Activated CD8-positive, alpha-beta memory T cell treated with anti-CD3 and anti-CD28 coated beads, Interleukin-2, amount 10 ng/mL, durations not matched to agents 7 days and 5 days (primary cell): Measurements from ENCODE around the gene DNAL4. TPM values are rescaled to one million over a fixed set of nuclear protein-coding genes. Genes with fewer than 3 reads are reported as not detected.

ENCODE experiments used
- ATAC-seq: fragments of 150-1000 bp; cut with Tn5 transposase; one replicate; pipeline ENCODE4 v1.10.0; 2021; ENCODE audit warnings: moderate library complexity
- CTCF ChIA-PET: fragments of 350-600 bp; sonication (Branson Sonifier 250); formaldehyde crosslinking; loops from one replicate; lab custom pipeline; 2021; ENCODE audit warnings: antibody characterized with exemption; lab: Charles Lee
- DNase-seq: peaks from one replicate; pipeline ENCODE4 v3.0.0-alpha.2; 2020
- H3K27ac Mint-ChIP-seq: one replicate; pipeline ENCODE4 v1.8.0; 2021; ENCODE audit warnings: mild to moderate bottlenecking, mixed read lengths
- H3K27me3 Mint-ChIP-seq: one replicate; pipeline ENCODE4 v1.8.0; 2021; ENCODE audit warnings: mixed read lengths
- H3K36me3 Mint-ChIP-seq: one replicate; pipeline ENCODE4 v1.8.0; 2021; ENCODE audit warnings: mild to moderate bottlenecking, mixed read lengths
- H3K4me1 Mint-ChIP-seq: one replicate; pipeline ENCODE4 v1.8.0; 2021; ENCODE audit warnings: mixed read lengths
- H3K4me3 Mint-ChIP-seq: one replicate; pipeline ENCODE4 v1.8.0; 2021; ENCODE audit warnings: mild to moderate bottlenecking, moderate library complexity, mixed read lengths
- H3K9me3 Mint-ChIP-seq: one replicate; pipeline ENCODE4 v1.8.0; 2022; ENCODE audit warnings: low read depth, mixed read lengths
- total RNA-seq, 2 experiments: library from RNA; stranded (reverse); gene quantifications; one replicate each; pipeline ENCODE4 v1.2.3, GENCODE V29; 2021

The DNAL4 gene
- total RNA-seq, 2 experiments from 2014 or later = 8.2 to 8.9 TPM

- no peak for DNase-seq
- H3K4me1 Mint-ChIP-seq = peaks cover 31% of the 10 kb centered on the region
- CTCF ChIA-PET = interaction anchor here (1.3 to 2.4 kb wide), 3 partner anchors 11 to 30 kb away, joined by 3 to 10 read pairs (median 9); no protein-coding TSS in a partner anchor
- no peaks in the 10 kb centered on the region for H3K9me3 Mint-ChIP-seq
- H3K27ac Mint-ChIP-seq = peak overlapping the region; percentile 72
- H3K4me3 Mint-ChIP-seq = no peak overlapping the region
- ATAC-seq = no peak
- H3K27me3 Mint-ChIP-seq = no peaks in the 10 kb centered on the region
- peaks cover 55% of the 10 kb centered on the region for H3K36me3 Mint-ChIP-seq
Observed at GRCh38 chr22:38736257-38736570, 57.7 kb downstream of the DNAL4 start.

DNA sequence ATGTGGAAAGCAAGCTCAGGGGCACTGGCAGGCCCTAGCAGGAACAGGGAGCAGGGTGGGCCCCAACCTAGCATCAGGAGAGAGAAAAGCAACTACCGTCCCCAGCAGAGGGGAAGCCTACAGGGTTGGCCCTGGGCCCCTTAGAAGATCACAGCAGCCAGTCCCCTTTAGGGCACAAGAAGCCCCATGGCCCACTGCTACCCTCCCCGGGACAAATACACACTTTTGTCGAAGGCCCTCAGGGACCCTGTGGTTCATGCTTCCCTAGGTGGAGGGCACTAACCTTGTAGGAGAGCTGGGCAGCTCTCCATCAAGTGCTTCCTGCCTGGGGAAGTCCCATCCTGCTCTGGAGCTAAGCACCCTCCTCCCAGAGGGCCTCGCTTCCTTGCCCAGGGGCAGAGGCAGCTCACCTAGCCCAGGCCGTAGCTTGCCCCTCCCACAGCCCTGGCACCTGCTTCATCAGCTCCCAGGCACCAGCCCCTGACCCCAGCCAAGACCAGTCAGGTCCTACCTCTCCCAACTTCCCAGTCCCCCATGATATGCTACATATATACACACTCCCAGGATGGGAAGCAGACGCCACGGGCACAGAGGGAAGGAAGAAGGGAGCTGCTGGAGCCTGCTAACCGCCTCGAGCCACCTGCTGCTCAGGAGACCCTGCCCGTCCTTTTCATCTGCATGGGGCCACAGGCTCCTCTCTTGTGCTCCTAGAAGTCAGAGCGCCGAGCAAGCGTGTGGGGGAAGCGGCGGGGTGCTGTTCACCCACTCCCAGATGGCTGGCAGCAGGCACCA is 58.3 kb downstream of the DNAL4 start:
- CTCF ChIA-PET = interaction anchor here (1.3 to 2.3 kb wide), 4 partner anchors 11 to 30 kb away, joined by 3 to 9 read pairs (median 6); no protein-coding TSS in a partner anchor
- H3K4me3 Mint-ChIP-seq = no peak overlapping the region
- peak overlapping the region; percentile 72 for H3K27ac Mint-ChIP-seq
- no peak for DNase-seq
- H3K4me1 Mint-ChIP-seq = peaks cover 31% of the 10 kb centered on the region
- ATAC-seq = no peak
- no peaks in the 10 kb centered on the region for H3K9me3 Mint-ChIP-seq
- peaks cover 54% of the 10 kb centered on the region for H3K36me3 Mint-ChIP-seq
- H3K27me3 Mint-ChIP-seq = no peaks in the 10 kb centered on the region

- Mint-ChIP-seq H3K36me3 (peaks cover 54% of the 10 kb centered on the region), H3K27ac (peak overlapping the region; percentile 65), H3K4me1 (peaks cover 31% of the 10 kb centered on the region), H3K4me3 (no peak overlapping the region), H3K9me3 (no peaks in the 10 kb centered on the region), H3K27me3 (no peaks in the 10 kb centered on the region)
- CTCF ChIA-PET = interaction anchor here (1.3 to 4.0 kb wide), 6 partner anchors 10 to 31 kb away, joined by 3 to 28 read pairs (median 8); no protein-coding TSS in a partner anchor
- ATAC-seq (no peak), DNase-seq (no peak)
Observed at GRCh38 chr22:38735126-38735464, 58.8 kb downstream of the DNAL4 start.

- Mint-ChIP-seq H3K27me3 (no peaks in the 10 kb centered on the region), H3K36me3 (peaks cover 49% of the 10 kb centered on the region), H3K9me3 (no peaks in the 10 kb centered on the region), H3K4me1 (peaks cover 31% of the 10 kb centered on the region), H3K4me3 (no peak overlapping the region), H3K27ac (peak overlapping the region; percentile 65)
- CTCF ChIA-PET = interaction anchor here (0.8 to 4.0 kb wide), 11 partner anchors 9 to 39 kb away, joined by 3 to 28 read pairs (median 7); partner anchors contain the start of gene GTPBP1
- ATAC-seq (no peak), DNase-seq (no peak)
Observed at GRCh38 chr22:38734421-38735100, 59.4 kb downstream of the DNAL4 start.

DNA sequence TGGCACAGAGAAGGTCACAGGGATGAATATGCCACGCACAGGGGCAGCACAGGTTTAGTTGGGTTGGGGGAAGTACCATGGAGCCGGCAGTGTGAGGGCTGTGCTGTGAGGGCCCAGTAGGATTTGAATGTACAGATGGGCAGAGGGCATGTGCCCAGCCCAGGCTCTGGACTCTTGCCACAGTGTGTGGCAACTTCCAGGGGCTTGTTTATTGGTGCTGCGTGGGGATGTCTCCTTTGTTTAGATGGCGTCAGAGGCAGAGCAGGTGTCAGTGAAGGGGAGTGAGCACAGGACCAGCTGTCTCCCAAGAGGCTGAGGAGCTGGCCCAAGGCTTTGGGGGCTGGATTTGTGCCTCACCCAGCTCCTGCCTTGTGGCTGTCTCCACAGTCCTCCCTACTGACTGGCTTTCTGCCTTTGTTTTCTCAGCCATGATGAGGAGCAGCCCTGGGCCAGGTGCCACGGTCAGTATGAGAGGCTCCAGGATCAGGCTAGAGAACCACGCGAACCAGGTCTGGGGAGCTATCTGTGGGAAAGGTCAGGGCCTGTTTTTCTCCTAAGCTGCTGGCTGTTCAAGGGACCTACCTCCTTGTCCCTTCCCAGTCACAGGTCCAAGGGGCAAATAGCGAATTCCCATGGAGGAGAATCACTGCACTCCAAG is 60.1 kb downstream of the DNAL4 start:
- H3K9me3 Mint-ChIP-seq = no peaks in the 10 kb centered on the region
- no peak overlapping the region for H3K4me3 Mint-ChIP-seq
- peak overlapping the region; percentile 65 for H3K27ac Mint-ChIP-seq
- peaks cover 31% of the 10 kb centered on the region for H3K4me1 Mint-ChIP-seq
- H3K27me3 Mint-ChIP-seq = no peaks in the 10 kb centered on the region
- CTCF ChIA-PET = interaction anchor here (0.8 to 4.0 kb wide), 14 partner anchors 9 to 118 kb away, joined by 3 to 28 read pairs (median 6); partner anchors contain the start of genes GTPBP1 and TOMM22
- peak; percentile 13 for ATAC-seq
- no peak for DNase-seq
- H3K36me3 Mint-ChIP-seq = peaks cover 44% of the 10 kb centered on the region

- H3K4me3 Mint-ChIP-seq = no peak overlapping the region
- DNase-seq = peak; percentile 70
- CTCF ChIA-PET = interaction anchor here (0.7 to 4.0 kb wide), 10 partner anchors 10 to 136 kb away, joined by 3 to 28 read pairs (median 6); partner anchors contain the start of genes GTPBP1 and TOMM22
- H3K4me1 Mint-ChIP-seq = peaks cover 28% of the 10 kb centered on the region
- ATAC-seq = peak; percentile 64
- peak overlapping the region; percentile 65 for H3K27ac Mint-ChIP-seq
- H3K9me3 Mint-ChIP-seq = no peaks in the 10 kb centered on the region
- no peaks in the 10 kb centered on the region for H3K27me3 Mint-ChIP-seq
- H3K36me3 Mint-ChIP-seq = peaks cover 43% of the 10 kb centered on the region
Observed at GRCh38 chr22:38733329-38733723, 60.6 kb downstream of the DNAL4 start.

DNA sequence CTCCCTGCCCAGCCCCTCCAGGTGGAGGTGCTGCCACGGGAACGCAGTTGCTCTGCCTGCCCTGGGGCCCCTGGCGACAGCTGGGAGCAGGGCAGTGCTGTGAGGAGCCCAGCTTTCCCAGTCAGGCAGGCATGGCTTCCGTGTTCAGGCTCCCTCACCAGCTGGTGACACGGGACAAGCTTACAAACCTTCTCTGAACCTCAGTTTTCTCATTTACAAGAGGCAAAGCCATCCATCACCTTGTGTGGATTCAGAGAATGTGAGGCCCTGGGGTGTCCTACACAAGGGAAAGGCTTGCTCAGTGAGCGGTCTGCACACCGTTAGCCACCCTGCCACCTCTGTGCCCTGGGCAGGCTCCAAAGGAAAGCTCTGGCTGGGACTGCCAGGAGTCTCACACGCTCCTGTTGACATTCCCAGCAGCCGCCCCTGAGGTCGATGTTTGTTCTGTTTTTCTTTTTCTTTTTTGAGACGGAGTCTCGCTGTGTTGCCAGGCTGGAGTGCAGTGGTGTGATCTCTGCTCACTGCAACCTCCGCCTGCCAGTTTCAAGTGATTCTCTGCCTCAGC is 61.6 kb downstream of the DNAL4 start:
- ATAC-seq (no peak), DNase-seq (no peak)
- Mint-ChIP-seq H3K4me1 (peaks cover 19% of the 10 kb centered on the region), H3K27ac (peak overlapping the region; percentile 52), H3K36me3 (peaks cover 39% of the 10 kb centered on the region), H3K4me3 (no peak overlapping the region), H3K27me3 (no peaks in the 10 kb centered on the region), H3K9me3 (no peaks in the 10 kb centered on the region)
- CTCF ChIA-PET = interaction anchor here (1.5 to 4.0 kb wide), 5 partner anchors 9 to 137 kb away, joined by 4 to 28 read pairs (median 23); partner anchors contain the start of gene GTPBP1

- H3K27me3 Mint-ChIP-seq = no peaks in the 10 kb centered on the region
- H3K27ac Mint-ChIP-seq = peak overlapping the region; percentile 52
- CTCF ChIA-PET = interaction anchor here (1.2 to 4.0 kb wide), 5 partner anchors 8 to 138 kb away, joined by 3 to 28 read pairs (median 23); no protein-coding TSS in a partner anchor
- H3K4me3 Mint-ChIP-seq = no peak overlapping the region
- no peaks in the 10 kb centered on the region for H3K9me3 Mint-ChIP-seq
- ATAC-seq (no peak), DNase-seq (no peak)
- H3K4me1 Mint-ChIP-seq = peaks cover 15% of the 10 kb centered on the region
- peaks cover 40% of the 10 kb centered on the region for H3K36me3 Mint-ChIP-seq
Observed at GRCh38 chr22:38731703-38732161, 62.2 kb downstream of the DNAL4 start.

- CTCF ChIA-PET = interaction anchor here (1.3 kb wide), 1 partner anchor 22 kb away, joined by 4 read pairs; no protein-coding TSS in a partner anchor
- Mint-ChIP-seq H3K4me1 (peaks cover 10% of the 10 kb centered on the region), H3K27ac (no peak overlapping the region), H3K36me3 (peaks cover 47% of the 10 kb centered on the region), H3K9me3 (no peaks in the 10 kb centered on the region), H3K27me3 (no peaks in the 10 kb centered on the region), H3K4me3 (no peak overlapping the region)
- ATAC-seq (no peak), DNase-seq (no peak)
Observed at GRCh38 chr22:38730411-38730871, 63.5 kb downstream of the DNAL4 start.

DNA sequence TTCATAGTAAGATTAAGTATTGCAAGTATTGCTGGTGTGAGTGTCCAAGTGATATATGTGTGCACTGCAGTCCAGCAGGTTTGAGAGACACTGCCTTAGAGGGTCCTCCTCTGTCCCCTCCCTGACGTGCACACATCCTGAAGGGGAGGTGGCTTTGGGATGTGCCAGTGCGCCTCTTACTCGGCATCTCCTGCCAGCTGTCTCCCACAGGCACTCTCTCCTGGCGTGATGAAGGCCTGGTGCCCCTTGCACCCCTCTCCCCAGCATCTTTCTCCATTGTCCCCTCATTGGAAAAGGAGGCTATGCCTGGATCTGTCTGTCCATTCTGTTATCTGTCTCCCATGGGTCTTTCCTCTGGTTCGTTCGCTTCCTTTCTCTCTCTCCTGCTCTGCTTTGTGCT is 64.0 kb downstream of the DNAL4 start:
- H3K9me3 Mint-ChIP-seq = no peaks in the 10 kb centered on the region
- H3K4me3 Mint-ChIP-seq = no peak overlapping the region
- CTCF ChIA-PET = interaction anchor here (0.8 to 1.3 kb wide), 3 partner anchors 12 to 22 kb away, joined by 3 to 4 read pairs (median 3); no protein-coding TSS in a partner anchor
- H3K27ac Mint-ChIP-seq = no peak overlapping the region
- ATAC-seq = no peak
- H3K4me1 Mint-ChIP-seq = peaks cover 6% of the 10 kb centered on the region
- no peak for DNase-seq
- peaks cover 48% of the 10 kb centered on the region for H3K36me3 Mint-ChIP-seq
- H3K27me3 Mint-ChIP-seq = no peaks in the 10 kb centered on the region

DNA sequence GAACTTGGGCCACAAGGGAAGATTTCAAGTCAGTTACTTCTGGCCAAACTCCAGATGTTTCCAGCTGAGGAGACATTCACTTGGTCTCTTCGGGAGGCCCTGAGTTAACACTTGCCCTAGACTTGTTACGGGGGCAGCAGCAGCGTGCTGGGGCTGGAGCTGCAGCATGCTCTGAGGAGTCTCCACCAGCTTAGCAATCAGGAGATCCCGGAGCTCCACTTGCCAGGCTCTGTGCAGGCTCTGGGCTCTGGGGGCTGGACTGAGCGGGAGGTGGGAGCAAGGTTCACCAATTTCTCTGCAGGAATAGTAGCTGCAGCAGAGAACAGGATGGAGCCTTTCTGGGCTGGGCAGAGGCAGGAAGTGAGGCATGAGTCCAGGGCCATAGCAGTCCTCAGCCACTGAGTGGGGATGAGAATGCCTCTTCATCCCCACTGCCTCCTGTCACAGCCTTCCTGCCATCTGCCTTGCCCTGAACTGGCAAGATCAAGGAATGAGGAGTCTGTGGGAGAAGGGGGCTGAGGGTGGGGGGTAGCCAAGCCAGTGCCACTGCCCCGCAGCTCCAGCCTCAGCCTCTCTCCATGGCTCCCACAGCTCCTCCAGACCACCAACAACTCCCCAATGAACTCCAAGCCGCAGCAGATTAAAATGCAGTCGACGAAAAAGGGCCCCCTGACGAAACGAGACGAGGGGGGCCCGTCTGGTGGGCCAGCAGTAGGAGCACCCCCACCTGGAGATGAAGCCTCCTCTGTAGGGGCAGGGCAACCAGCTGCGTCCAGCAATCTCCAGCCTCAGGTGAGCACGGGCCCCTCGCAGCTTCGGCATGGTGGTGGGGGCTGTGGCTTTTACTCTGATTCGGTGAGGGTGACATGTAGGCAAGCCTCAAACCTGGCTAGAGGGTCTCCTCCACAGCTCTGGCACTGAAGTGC is 64.8 kb downstream of the DNAL4 start:
- no peak for DNase-seq
- no peak overlapping the region for H3K4me3 Mint-ChIP-seq
- H3K27ac Mint-ChIP-seq = peak overlapping the region; percentile 18
- peaks cover 2% of the 10 kb centered on the region for H3K4me1 Mint-ChIP-seq
- peaks cover 49% of the 10 kb centered on the region for H3K36me3 Mint-ChIP-seq
- ATAC-seq = no peak
- CTCF ChIA-PET = interaction anchor here (0.8 to 1.3 kb wide), 3 partner anchors 11 to 23 kb away, joined by 3 to 4 read pairs (median 3); no protein-coding TSS in a partner anchor
- H3K27me3 Mint-ChIP-seq = no peaks in the 10 kb centered on the region
- no peaks in the 10 kb centered on the region for H3K9me3 Mint-ChIP-seq
